Osteoblast (primary cell): Measurements from ENCODE around the gene CCP110. TPM values are rescaled to one million over a fixed set of nuclear protein-coding genes. Genes with fewer than 3 reads are reported as not detected.

Experiments used
- DNase-seq: peaks from one replicate; pipeline ENCODE4 v3.0.0; 2011; ENCODE audit warnings: low spot score, mixed read lengths; ENCODE audit not compliant: insufficient read length; ENCODE audit errors: missing footprints
- H2AFZ ChIP-seq: 2 replicates; pipeline ENCODE4 v1.6.0; 2011; ENCODE audit warnings: mild to moderate bottlenecking, low read length
- H3K27ac ChIP-seq: 2 replicates; pipeline ENCODE4 v1.5.1; 2011; ENCODE audit warnings: mild to moderate bottlenecking, low read depth, low read length, moderate library complexity
- H3K27me3 ChIP-seq: 2 replicates; pipeline ENCODE4 v1.6.0; 2012; ENCODE audit warnings: mild to moderate bottlenecking, control low read depth, inconsistent platforms, low read length, moderate library complexity; ENCODE audit not compliant: insufficient read depth
- H3K36me3 ChIP-seq: 2 replicates; pipeline ENCODE4 v1.5.1; 2011; ENCODE audit warnings: mild to moderate bottlenecking, low read length, control low read depth, moderate library complexity; ENCODE audit not compliant: insufficient read depth
- H3K4me1 ChIP-seq: 2 replicates; pipeline ENCODE4 v1.5.1; 2011; ENCODE audit warnings: mild to moderate bottlenecking, low read length, control low read depth, moderate library complexity; ENCODE audit not compliant: insufficient read depth
- H3K4me2 ChIP-seq: 2 replicates; pipeline ENCODE4 v1.6.0; 2011; ENCODE audit warnings: mild to moderate bottlenecking, low read length; ENCODE audit not compliant: insufficient read depth
- H3K4me3 ChIP-seq: fragments of 200-600 bp; sonication (generic); 3 replicates; pipeline ENCODE4 v1.5.1; 2012; ENCODE audit warnings: mild to moderate bottlenecking, low read length, inconsistent platforms; ENCODE audit not compliant: insufficient read depth
- H3K79me2 ChIP-seq: 2 replicates; pipeline ENCODE4 v1.6.0; 2012; ENCODE audit warnings: mild to moderate bottlenecking, low read length, control low read depth, inconsistent platforms; ENCODE audit not compliant: insufficient read depth
- H3K9me3 ChIP-seq: 2 replicates; pipeline ENCODE4 v1.5.1; 2011; ENCODE audit warnings: low read depth, low read length, control low read depth
- H4K20me1 ChIP-seq: 2 replicates; pipeline ENCODE4 v1.6.0; 2012; ENCODE audit warnings: mild to moderate bottlenecking, low read length, control low read depth; ENCODE audit not compliant: insufficient read depth
- total RNA-seq: library from RNA; depleted of rRNA; stranded (reverse); fragments of >200 nt; gene quantifications from 2 replicates; pipeline ENCODE4 v1.2.3, GENCODE V29; 2012
- TF ChIP-seq, protein P1 (sequence below): IDR thresholded peaks from 2 replicates; pipeline ENCODE4 v1.5.1; 2011; ENCODE audit warnings: mild to moderate bottlenecking, low read depth, low read length, moderate library complexity; ENCODE audit errors: extremely low read depth

Gene CCP110
- total RNA-seq, 1 donor = 8.3 TPM

- no peak for DNase-seq
- no peaks in the 10 kb centered on the region for H3K36me3 ChIP-seq
- no peaks in the 10 kb centered on the region for H3K27me3 ChIP-seq
- no peak overlapping the region for H2AFZ ChIP-seq
- H3K4me2 ChIP-seq = no peak overlapping the region
- no peaks in the 10 kb centered on the region for H4K20me1 ChIP-seq
- no peaks in the 10 kb centered on the region for H3K79me2 ChIP-seq
- H3K9me3 ChIP-seq = no peaks in the 10 kb centered on the region
- no peak overlapping the region for H3K4me3 ChIP-seq
- TF ChIP-seq, protein P1, sequence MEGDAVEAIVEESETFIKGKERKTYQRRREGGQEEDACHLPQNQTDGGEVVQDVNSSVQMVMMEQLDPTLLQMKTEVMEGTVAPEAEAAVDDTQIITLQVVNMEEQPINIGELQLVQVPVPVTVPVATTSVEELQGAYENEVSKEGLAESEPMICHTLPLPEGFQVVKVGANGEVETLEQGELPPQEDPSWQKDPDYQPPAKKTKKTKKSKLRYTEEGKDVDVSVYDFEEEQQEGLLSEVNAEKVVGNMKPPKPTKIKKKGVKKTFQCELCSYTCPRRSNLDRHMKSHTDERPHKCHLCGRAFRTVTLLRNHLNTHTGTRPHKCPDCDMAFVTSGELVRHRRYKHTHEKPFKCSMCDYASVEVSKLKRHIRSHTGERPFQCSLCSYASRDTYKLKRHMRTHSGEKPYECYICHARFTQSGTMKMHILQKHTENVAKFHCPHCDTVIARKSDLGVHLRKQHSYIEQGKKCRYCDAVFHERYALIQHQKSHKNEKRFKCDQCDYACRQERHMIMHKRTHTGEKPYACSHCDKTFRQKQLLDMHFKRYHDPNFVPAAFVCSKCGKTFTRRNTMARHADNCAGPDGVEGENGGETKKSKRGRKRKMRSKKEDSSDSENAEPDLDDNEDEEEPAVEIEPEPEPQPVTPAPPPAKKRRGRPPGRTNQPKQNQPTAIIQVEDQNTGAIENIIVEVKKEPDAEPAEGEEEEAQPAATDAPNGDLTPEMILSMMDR = no peak
- no peaks in the 10 kb centered on the region for H3K4me1 ChIP-seq
- no peak overlapping the region for H3K27ac ChIP-seq
These were observed 44.4 kb upstream of the CCP110 start for GRCh38 chr16:19479302-19479721.

DNA sequence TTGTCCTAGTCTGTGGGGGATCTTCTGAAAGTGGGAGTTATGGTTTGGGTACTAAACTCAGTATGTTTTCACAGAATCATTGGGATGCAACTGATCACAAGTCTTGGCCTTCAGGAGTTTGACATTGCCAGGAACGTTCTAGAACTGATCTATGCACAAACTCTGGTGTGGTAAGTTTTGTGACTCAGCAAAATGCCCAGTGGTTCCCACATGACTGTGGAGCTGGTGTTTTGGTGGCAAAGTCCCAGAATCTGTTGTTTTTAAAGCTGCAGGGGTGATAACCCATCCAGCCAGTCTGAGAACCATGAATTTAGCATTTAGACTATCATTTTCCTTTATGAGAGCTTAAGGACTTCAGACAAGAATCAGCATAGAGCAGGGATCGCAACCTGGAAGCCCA lies 42.4 kb upstream of the CCP110 start:
- Histone ChIP-seq H3K9me3 (no peaks in the 10 kb centered on the region), H3K4me2 (no peak overlapping the region), H3K27ac (no peak overlapping the region), H3K4me3 (no peak overlapping the region), H2AFZ (peak overlapping the region; percentile 35), H3K27me3 (no peaks in the 10 kb centered on the region), H3K79me2 (no peaks in the 10 kb centered on the region), H4K20me1 (no peaks in the 10 kb centered on the region), H3K4me1 (no peaks in the 10 kb centered on the region), H3K36me3 (no peaks in the 10 kb centered on the region)
- TF ChIP-seq, protein P1 = no peak
- DNase-seq = no peak

DNA sequence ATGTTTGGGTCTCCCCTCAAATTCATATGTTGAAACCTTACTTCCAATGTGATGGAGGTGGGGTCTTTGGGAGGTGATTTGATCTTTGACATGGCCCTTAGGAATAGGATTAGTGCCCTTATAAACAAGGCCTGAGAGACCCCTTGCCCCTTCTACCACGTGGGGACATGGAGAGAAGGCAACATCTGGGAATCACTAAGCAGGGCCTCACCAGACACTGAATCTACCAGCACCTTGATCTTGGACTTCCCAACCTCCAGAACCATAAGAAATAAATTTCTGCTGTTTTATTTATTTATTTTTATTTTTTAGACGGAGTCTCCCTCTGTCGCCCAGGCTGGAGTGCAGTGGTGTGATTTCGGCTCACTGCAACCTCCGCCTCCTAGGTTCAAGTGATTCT lies 42.0 kb upstream of the CCP110 start:
- no peak overlapping the region for H3K4me3 ChIP-seq
- H2AFZ ChIP-seq = no peak overlapping the region
- H3K79me2 ChIP-seq = no peaks in the 10 kb centered on the region
- no peak for DNase-seq
- no peaks in the 10 kb centered on the region for H3K36me3 ChIP-seq
- H3K27me3 ChIP-seq = no peaks in the 10 kb centered on the region
- H3K9me3 ChIP-seq = no peaks in the 10 kb centered on the region
- TF ChIP-seq, protein P1 = no peak
- H3K27ac ChIP-seq = no peak overlapping the region
- H3K4me2 ChIP-seq = no peak overlapping the region
- no peaks in the 10 kb centered on the region for H3K4me1 ChIP-seq
- H4K20me1 ChIP-seq = no peaks in the 10 kb centered on the region

- no peaks in the 10 kb centered on the region for H3K9me3 ChIP-seq
- H3K27me3 ChIP-seq = no peaks in the 10 kb centered on the region
- no peaks in the 10 kb centered on the region for H3K36me3 ChIP-seq
- no peak overlapping the region for H3K4me3 ChIP-seq
- TF ChIP-seq, protein P1 = no peak
- no peak overlapping the region for H3K4me2 ChIP-seq
- H3K27ac ChIP-seq = no peak overlapping the region
- no peak for DNase-seq
- no peaks in the 10 kb centered on the region for H3K4me1 ChIP-seq
- no peak overlapping the region for H2AFZ ChIP-seq
- H4K20me1 ChIP-seq = no peaks in the 10 kb centered on the region
- no peaks in the 10 kb centered on the region for H3K79me2 ChIP-seq
These were observed 41.5 kb upstream of the CCP110 start for GRCh38 chr16:19482291-19482690.
